HG03135 (cell line): Measurements from ENCODE around the gene SLC25A19.

Experiments
- ATAC-seq: cut with Tn5 transposase; IDR thresholded peaks from one replicate; pipeline ENCODE4 v1.9.1; 2021; ENCODE audit warnings: mild to moderate bottlenecking, moderate library complexity; ENCODE audit not compliant: unreplicated experiment

The SLC25A19 gene

DNA sequence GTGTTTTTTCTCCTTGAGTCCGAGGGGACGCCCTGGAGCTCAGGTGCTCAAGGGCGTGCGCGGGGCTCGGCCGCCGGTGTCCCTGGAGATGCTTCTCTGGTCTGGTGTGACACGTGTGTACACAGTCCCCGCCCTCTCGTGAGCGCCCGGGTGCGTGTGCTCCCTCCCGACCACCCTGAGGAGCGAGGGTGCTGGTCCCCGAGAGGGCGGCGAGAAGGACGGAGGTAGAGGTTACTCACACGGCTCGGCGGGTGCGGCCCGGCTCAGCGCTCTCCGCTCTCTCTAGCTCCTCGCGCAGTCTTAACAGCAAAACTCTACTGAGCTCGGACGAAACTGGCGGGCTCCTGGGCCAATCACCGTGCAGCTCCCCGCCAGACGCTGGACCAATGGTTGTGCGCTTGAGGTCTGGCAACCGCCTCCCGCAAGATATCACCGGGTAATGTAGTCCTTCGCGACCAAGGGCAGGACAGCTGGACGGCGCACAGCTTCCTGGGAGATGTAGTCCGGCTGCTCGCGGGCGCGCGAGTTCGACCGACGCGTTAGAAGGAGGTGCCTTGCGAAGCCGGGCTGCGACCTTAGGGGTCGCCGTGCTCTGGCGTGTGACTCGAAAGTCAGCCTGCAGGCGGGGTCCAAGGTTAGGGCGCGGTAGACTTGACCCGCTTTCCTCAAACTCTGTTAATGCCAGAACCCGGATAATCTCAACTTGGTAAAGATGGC, at the start of gene SLC25A19:
SLC25A19 (minus strand) TSS at position 319 of the 717 bp plus-strand sequence. CDS start 2,669 bp downstream, outside the sequence.
- peak; percentile 85 for ATAC-seq

DNA sequence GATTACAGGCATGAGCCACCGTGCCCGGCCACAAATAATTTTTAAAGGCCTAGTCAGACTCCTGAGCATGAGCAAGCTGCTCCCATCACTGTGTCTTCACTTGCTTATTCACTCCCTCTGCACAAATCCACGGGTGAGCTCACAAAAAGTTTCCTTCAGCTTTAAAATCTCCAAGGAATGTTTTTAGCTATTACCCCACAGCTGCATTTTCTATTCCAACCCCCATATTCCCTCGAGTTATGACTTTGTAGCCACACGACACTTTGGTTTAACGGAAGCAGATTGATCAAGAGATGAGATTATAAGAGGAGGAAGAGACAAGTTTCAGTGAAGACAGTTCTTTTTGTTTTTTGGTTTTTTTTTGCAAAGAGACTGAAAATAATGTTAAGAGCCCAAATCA, 49.1 kb upstream of the SLC25A19 start:
- no peak for ATAC-seq

DNA sequence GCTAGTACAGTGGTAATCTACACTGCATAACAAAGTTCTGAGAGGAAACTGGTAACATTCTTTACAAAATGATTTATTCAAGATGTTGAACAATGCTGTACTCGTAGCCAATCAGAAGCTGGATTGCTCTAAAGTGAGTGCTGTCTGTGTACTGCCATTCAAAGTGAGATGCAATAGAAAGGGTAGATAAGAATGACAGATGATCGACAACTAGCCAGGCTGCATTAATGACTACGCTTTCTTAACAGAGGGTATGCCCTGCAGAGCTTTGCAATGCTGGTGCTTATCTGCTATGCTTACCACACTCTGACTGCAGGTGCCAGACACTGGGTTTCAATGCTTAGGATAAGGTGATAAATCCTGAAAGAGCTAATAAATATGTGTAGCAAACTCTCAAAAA, 46.1 kb upstream of the SLC25A19 start:
- ATAC-seq: no peak

DNA sequence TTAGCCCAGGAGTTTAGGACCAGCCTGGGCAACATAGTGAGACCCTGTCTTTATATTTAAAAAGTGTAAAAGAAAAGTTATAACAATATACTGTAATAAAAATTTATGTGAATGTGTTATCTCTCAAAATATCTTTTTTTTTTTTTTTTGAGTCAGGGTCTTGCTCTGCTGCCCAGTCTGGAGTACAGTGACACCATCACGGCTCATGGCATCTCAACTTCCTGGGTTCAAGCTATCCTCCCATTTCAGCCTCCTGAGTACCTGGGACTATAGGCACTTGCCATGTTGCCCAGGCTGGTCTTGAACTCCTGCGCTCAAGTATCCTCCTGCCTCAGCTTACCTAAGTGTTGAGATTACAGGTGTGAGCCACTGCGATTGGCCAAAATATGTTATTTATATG, 45.5 kb upstream of the SLC25A19 start:
- no peak for ATAC-seq

DNA sequence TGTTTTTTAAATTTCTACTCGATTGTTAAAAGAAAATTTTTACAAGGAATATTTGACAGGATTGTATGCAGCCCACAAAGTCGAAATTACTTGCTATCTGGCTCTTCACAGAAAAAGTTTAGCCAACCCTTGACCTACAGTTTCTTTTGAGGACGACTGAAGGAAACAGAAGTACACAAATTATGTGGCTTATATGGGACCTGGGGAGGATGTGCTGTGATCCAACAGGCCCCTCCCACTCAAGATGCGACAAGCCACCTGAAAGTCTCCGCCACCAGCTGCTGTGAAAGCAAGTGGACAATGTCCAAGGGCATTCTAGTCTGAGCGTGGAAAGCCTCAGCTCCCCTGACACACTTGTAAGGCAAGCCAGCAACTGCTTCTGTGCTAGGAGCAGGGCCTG, 42.4 kb upstream of the SLC25A19 start:
- ATAC-seq: no peak

DNA sequence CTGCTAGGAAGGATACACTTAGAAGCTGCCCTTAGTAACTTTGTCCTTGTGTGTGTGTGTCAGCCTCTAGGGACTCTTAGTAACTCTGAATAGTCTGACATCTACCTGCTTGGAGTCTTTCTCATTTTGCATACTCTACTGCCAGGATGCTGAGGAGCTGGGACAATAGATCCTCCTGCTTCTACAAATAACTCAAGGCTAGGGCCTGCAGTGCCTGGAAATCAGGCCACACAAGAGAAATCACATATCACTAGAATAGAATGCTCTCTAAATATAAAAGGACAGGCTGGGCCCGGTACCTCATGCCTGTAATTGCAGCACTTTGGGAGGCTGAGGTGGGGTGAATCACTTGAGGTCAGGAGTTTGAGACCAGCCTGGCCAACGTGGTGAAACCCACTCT, 38.5 kb upstream of the SLC25A19 start:
- no peak for ATAC-seq

DNA sequence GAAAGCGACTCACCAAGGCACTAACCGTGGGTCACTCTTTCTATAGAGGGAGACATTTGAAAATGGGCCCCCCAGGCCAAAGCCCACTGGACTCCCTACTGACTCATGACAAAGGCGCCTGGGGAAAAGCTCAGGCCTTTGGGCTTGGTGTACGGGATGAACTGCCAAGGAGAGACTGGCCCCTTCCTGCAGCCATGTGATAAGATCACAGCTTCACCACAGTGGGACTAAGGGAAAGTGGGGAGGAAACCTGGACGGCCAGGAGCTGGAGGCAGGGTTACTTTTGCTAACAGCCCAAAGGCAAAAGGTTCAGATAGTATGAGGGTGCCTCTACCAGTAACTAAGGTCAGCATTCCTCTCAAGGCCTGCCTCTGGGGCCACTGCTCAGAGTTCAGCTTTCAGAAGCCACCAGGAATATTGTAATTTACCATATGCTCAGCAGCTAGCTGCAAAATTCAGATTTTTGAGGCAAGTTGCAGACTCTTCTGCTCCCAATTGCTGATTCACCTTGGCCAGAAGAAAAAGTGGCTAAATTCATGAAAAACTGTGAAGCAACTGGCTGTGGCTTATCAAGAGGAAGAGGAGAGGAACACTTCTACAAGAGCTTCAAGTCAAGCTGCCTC, 37.1 kb upstream of the SLC25A19 start:
- ATAC-seq: no peak

DNA sequence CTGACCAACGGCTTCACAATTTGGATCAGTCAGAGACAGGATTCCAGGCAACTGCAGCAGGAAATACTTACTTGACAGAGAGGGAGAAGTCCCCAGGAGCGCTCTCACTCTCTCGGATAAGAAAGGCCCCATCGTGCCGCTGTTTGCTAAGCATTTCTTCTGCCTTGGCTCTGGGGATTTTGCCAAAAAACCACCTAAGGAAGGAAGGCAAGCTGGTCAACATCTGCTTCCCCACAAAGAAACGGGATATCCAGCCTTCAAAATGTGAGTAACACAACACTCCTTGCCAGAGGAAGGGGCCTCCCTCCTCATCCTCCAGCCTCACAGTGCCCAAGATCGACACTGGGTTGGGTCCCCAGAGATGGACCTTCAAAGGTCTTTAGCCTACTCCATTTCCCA, 36.6 kb upstream of the SLC25A19 start:
- no peak for ATAC-seq

DNA sequence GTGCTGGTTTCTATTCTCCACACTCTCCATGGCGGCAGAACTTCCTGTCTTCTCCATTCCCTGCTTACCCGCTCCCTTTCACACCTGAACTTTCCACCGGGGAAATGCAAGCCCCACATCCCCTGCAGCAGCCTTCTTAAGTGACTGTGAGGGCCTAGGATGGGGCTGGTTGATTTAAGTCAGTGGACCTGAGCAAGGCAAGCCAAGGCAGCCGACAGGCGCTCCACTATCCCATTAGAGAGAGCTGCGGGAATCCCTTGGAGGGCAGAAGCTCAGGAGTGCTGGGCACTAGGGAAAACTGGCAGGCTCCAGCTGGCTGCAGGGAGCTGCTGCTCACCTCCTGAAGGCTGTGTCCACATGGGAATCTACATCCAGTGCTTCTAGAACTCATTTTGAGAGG, 36.1 kb upstream of the SLC25A19 start:
- ATAC-seq: no peak

DNA sequence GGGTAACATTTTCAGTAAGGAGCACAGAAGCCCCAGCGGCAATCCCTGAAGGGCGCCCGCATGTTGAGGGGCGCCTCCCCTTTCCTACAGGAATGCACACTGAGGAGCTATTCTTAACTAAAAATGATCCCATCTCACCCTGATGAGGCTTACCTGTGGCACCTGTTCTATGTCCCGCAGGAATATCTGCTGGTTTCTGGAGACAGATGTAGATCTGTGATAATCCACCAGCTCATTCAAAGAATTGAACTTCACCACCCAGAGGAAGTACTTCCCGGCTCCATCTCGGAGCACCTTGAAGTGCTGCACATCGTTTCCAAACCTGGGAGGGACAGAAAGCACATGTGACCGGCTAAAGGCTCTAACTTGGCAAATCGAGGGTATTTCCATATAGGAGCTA, 32.3 kb upstream of the SLC25A19 start:
- ATAC-seq: no peak

DNA sequence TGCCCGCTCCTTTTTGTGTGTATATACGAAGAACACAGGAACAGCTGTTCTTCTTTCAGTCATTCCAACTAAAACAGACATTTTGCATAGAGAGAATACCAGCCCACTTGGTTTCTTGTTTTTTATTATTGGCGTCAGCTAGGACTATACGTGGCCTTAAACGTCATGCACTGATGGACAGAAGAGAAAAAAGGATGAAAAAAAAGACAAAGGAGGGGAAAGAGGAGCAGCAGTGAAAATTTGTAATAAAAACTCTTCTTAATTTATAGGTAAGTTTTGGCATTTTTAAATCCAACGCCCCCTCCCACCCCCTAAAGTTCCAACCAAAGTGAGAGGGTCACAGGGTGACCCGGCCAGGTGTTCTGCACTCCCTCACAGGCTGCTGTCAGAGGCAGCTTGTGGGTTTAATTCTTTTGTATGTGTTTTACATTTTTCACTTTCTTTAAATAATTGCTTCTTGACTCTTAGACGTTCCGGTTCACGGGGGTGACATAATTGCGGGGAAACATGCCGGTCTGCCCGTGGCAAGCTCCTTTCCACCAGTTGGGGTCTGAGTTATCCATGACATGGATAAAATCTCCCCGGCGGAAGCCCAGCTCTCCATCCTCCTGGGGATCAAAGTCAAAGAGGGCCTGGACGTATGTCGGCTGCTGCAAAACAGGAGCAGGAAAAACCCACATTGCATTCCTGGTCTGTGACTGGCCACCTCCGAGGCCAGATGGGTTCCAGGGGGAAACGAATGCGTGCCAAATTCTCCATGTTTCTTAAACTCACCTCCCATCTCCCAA, 30.9 kb upstream of the SLC25A19 start:
- ATAC-seq: peak; percentile 51

DNA sequence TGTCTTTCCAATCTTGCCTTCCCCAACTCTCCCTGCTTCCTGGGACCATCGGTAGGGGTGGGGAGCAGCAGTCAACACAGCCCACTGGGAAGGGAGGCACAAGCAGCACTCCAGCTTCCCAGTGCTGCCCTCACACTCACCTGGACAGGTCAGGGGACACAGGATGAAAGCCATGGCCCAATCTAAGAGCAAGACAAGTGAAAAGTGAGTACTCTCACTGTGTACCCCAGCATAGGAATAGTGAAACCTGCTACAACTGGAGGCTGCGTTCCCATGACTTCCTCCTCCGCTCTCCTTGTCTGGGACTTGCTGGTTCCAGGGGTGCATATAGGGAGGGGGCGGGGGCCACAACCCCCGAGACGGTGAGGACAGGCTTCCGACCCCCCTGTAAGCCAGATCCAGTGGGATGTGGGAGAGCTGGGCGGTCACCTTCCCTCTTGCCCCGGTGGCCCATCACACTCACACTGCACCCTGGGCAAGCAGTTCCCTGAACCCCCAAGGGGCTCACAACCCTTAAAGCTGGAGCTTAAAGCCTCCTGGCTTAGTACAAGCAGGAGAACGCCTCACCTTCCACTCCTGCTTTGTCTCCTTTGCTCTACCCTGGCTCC, 29.5 kb upstream of the SLC25A19 start:
- no peak for ATAC-seq

DNA sequence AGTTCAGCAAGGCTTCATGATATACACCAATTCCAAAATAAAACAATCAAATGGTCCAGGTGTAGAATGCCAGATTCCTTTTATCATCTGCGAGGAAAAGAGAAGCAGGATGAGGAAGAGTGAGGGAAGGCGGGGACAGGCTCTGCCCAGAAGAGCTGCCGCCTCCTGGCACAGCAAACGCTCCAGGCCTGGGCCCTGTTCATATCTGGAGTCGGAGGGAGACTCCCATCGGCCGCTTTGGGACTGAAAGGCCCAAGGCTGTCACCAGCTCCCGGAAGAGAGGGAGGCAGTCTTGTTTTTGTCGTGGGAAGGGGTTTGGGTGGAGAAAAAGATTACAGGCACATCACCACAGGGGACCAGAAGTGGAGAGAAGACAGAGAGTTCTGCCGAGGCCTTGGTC, 29.0 kb upstream of the SLC25A19 start:
- no peak for ATAC-seq

DNA sequence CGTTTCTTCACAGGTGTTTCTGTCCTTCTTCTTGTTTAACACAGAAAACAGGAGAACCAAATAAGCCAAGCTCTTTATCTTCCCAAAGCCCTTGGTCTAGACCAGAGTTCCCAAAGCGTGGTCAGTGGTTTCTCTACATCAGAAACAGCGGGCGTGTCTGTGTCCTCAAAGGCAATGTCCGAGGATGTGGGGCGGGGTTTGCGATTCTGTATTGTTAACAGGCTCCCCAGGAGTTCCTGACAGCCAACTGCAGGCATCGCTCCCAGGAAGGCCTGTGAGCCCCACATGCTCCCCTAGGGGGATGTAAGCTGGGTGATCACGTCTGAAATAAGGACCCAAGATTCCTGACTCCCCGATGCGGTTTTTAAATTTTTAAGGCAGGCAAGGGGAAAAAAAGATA, 28.4 kb upstream of the SLC25A19 start:
- no peak for ATAC-seq

DNA sequence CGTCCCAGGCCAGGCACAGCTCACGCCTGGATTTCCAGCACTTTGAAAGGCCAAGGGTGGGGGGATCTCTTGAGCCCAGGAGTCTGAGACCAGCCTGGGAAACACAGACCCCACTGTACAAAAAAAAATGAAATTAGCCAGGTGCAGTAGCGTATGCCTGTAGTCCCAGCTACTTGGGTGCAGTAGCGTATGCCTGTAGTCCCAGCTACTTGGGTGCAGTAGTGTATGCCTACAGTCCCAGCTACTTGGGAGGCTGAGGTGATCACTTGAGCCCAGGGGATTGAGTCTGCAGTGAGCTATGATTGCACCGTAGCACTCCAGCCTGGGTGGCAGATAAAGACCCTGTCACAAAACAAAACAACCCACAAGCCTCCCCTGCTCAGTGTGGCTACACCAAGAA, 27.0 kb upstream of the SLC25A19 start:
- no peak for ATAC-seq

DNA sequence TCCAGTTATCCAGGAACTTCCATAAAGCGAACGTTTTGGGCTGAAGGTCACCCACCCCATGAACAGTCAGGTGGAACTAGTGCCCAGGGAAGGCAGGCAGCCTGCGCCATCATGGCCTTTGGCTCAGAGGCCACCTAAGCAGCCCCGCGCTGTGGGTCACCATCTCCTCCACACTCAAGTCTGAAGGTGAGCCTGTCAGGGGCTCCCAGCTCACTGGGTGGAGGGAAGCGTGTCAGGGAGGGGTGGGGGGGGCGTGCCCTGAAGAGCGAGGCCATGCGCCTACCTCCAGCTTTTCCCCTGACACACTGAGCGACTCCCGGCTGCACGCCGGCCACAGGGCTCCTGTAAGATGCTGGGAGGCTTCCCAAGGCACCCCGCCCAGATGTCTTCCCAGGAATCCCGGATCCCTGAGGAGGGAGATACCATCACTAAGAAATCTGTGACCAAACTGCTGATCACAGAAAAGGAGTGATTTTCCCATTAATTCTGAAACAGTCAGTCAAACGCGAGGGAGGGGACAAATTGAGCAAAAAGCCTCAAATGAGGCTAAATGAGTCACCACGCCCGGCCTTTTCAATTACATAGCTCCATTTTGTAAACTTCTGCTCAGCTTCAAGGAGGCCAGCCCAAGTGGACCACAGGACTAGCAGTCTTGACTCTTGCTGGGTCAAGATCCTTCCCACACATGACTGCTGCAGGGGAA, 26.5 kb upstream of the SLC25A19 start:
- ATAC-seq: no peak

DNA sequence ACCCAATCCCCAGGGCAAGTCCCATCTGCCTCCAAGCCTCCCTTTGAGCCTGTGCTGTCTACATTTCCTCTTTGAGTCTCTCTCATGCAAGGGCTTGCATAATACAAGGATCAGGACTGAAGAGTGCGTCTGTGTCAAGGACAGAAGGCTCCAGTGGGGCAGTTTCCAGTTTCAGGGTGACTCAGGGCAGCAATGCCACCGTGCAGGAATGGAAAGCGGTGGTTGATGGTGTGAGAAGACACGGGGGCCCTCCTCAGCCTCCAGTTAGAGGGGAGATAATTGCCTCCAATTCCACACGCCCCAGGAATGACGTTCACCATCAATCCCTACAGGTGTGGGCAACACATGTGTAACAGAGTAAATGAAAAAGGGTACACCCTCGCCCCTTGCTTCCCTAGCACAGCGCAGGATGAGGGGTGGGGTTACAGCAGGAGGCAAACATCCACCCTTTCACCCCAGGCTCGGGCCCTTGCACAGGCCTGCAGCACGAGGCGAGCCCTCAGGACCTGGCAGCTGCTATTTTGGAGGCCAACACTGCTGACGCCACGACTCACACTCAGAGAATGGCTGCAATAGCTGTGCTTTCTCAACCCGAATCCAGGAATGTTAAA, 24.8 kb upstream of the SLC25A19 start:
- ATAC-seq: no peak

DNA sequence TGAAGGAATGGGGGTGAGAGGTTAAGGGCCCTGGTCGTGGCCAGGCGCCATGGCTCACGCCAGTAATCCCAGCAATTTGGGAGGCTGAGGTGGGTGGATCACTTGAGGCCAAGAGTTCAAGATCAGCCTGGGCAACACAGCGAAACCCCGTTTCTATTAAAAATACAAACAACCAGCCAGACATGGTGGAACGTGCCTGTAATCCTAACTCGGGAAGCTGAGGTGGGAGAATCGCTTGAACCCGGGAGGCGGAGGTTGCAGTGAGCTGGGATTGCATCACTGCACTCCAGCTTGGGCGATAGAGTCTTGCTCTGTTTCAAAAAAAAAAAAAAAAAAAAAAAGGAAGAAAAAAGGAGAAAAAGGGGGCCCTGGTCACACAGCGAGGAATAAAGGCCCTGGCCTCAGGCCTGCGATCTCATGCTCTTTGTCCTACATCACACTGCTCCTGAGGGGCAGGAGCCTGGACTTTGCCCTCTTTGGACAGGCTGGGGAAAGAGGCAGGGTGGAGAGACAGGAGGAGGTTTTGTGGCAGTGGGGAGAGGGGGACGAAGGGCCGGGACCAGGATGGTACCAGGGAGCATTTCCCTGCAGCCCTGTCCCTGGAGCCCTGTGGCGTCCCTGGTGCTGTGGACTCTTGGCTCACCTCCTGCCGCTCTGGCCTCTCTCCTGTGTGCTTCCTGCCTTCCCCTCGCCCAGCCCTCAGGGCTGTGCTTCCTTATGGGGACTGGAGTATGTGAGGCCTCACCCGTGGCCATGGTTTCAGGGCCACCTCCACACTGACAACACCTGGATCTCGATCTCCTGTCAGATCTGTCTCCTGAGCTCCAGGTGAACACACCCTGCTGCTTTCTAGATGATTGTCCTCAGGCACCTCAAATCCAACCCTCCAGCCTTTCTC, 19.7 kb upstream of the SLC25A19 start:
- ATAC-seq: no peak

DNA sequence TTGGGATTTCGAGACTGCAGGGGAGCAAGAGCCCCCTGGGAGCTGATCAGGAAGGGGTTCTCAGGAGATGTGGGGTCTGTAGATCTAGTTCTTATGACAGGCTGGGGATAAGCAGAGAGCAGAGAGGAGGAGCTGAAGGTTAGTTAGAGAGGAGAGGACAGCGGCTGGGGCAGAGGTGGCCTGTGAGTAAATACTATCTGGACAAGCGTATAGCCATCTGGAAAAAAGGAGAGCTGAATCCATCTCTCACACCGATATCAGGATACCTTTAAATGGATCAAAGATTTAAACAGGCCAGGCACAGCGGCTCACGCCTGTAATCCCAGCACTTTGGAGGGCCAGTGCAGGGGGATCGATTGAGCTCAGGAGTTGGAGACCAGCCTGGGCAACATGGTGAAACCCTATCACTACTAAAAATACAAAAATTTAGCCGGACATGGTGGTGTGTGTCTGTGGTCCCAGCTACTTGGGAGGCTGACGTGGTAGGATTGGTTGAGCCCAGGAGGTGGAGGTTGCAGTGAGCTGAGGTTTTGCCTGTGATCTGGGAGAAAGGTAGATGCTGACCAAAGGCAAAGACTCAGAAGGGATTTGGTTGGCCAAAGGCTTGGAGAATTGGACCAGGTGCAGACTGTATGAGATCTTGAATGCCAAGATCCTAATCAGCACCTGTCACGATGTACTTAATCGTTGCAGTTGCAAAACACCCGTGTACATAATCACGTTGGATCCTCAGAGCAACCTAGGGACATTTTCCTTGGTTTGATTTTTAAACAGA, 18.9 kb upstream of the SLC25A19 start:
- no peak for ATAC-seq
